ENCODE data around the gene SCIN. TPM values are rescaled to one million over a fixed set of nuclear protein-coding genes. Genes with fewer than 3 reads are reported as not detected.

The SCIN gene
- total RNA-seq, 1 donor from 2014 or later: not detected

DNA sequence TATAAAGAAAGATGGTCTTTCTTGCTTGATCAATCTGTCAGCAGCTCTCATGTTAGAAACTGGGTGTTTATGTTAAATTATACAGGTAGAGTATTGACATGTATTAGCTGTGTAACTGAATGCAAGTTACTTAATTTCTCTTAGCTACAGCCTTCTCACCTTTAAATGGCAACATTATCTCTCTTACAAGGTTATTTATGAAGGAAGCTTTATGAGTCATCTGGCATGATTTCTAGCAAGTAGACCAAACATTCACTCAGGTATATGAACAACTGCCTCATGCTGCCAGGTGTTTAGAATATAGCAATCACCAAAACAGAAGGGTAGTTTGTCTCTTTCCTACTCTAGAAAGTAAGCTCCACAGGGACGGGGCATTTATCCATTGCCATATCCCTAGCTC lies 125.4 kb downstream of the SCIN start:
- H3K4me3 Mint-ChIP-seq (ENCODE audit: unreplicated experiment): no peak overlapping the region
- no peak for TF ChIP-seq CTCF (IDR thresholded peaks at IDR 0.05; ENCODE audit: partially characterized antibody, unreplicated experiment)
- DNase-seq: no peak
- no peaks in the 10 kb centered on the region for H3K27me3 Mint-ChIP-seq (ENCODE audit: unreplicated experiment)
- H3K27ac Mint-ChIP-seq (ENCODE audit: unreplicated experiment): no peak overlapping the region
- H3K9me3 Mint-ChIP-seq (ENCODE audit: unreplicated experiment): no peaks in the 10 kb centered on the region
- no peaks in the 10 kb centered on the region for H3K4me1 Mint-ChIP-seq (ENCODE audit: low read depth, unreplicated experiment)
- no peaks in the 10 kb centered on the region for H3K36me3 Mint-ChIP-seq (ENCODE audit: unreplicated experiment)

DNA sequence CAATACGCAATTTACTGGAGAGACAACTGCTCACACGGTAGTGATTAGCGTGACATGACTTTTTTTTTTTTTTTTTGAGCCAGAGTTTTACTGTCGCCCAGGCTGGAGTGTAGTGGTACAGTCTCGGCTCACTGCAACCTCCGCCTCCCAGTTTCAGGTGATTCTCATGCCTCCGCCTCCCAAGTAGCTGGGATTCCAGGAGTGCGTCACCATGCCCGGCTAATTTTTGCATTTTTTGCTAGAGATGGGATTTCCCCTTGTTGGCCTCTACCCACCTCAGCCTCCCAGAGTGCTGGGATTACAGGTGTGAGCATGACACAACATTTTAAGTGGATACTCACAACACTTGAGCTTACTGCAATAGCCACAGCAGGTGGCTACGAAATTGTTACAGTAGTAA lies 128.8 kb downstream of the SCIN start:
- TF ChIP-seq CTCF (IDR thresholded peaks at IDR 0.05; ENCODE audit: partially characterized antibody, unreplicated experiment): no peak
- Mint-ChIP-seq H3K27me3 (ENCODE audit: unreplicated experiment) (no peaks in the 10 kb centered on the region), H3K27ac (ENCODE audit: unreplicated experiment) (no peak overlapping the region), H3K9me3 (ENCODE audit: unreplicated experiment) (no peaks in the 10 kb centered on the region), H3K4me3 (ENCODE audit: unreplicated experiment) (no peak overlapping the region), H3K4me1 (ENCODE audit: low read depth, unreplicated experiment) (no peaks in the 10 kb centered on the region), H3K36me3 (ENCODE audit: unreplicated experiment) (peaks cover 9% of the 10 kb centered on the region)
- DNase-seq: no peak

GRCh38 chr7:12701433-12701832 lies 130.9 kb downstream of the SCIN start:
- Mint-ChIP-seq H3K27me3 (ENCODE audit: unreplicated experiment) (peaks cover 3% of the 10 kb centered on the region), H3K9me3 (ENCODE audit: unreplicated experiment) (no peaks in the 10 kb centered on the region), H3K4me3 (ENCODE audit: unreplicated experiment) (no peak overlapping the region), H3K36me3 (ENCODE audit: unreplicated experiment) (peaks cover 9% of the 10 kb centered on the region), H3K27ac (ENCODE audit: unreplicated experiment) (no peak overlapping the region), H3K4me1 (ENCODE audit: low read depth, unreplicated experiment) (no peaks in the 10 kb centered on the region)
- DNase-seq: no peak
- TF ChIP-seq CTCF (IDR thresholded peaks at IDR 0.05; ENCODE audit: partially characterized antibody, unreplicated experiment): no peak

- no peak for TF ChIP-seq CTCF (IDR thresholded peaks at IDR 0.05; ENCODE audit: partially characterized antibody, unreplicated experiment)
- no peaks in the 10 kb centered on the region for H3K4me1 Mint-ChIP-seq (ENCODE audit: low read depth, unreplicated experiment)
- H3K36me3 Mint-ChIP-seq (ENCODE audit: unreplicated experiment): peaks cover 9% of the 10 kb centered on the region
- H3K27me3 Mint-ChIP-seq (ENCODE audit: unreplicated experiment): peaks cover 3% of the 10 kb centered on the region
- no peak overlapping the region for H3K27ac Mint-ChIP-seq (ENCODE audit: unreplicated experiment)
- DNase-seq: no peak
- H3K4me3 Mint-ChIP-seq (ENCODE audit: unreplicated experiment): no peak overlapping the region
- no peaks in the 10 kb centered on the region for H3K9me3 Mint-ChIP-seq (ENCODE audit: unreplicated experiment)
Measured at GRCh38 chr7:12703881-12704280, 133.4 kb downstream of the SCIN start.

DNA sequence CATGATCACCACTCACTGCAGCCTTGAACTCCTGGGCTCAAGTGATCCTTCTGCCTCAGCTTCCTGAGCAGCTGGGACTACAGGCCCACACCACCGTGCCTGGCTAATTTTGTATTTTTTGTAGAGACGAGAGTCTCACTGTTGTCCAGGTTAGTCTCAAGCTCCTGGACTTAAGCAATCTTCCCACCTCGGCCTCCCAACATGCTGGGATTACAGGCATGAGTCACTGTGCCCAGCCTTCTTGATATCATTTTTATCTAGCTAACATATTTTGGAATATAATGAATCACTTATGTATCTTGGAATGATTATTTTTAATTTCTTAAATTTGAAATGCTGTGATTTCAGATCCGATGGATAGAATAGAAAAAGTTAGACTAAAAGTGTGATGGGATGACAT lies 135.4 kb downstream of the SCIN start:
- Mint-ChIP-seq H3K27ac (ENCODE audit: unreplicated experiment) (no peak overlapping the region), H3K4me1 (ENCODE audit: low read depth, unreplicated experiment) (no peaks in the 10 kb centered on the region), H3K4me3 (ENCODE audit: unreplicated experiment) (no peak overlapping the region), H3K27me3 (ENCODE audit: unreplicated experiment) (peaks cover 3% of the 10 kb centered on the region), H3K36me3 (ENCODE audit: unreplicated experiment) (peaks cover 9% of the 10 kb centered on the region), H3K9me3 (ENCODE audit: unreplicated experiment) (no peaks in the 10 kb centered on the region)
- DNase-seq: no peak
- no peak for TF ChIP-seq CTCF (IDR thresholded peaks at IDR 0.05; ENCODE audit: partially characterized antibody, unreplicated experiment)

All from glutamatergic neuron (in vitro differentiated cells).